NB4 (cell line): ENCODE measurements around the gene PITX1.

Experiments
- DNase-seq: peaks from one replicate; pipeline ENCODE4 v3.0.0; 2010; ENCODE audit warnings: low read depth
- H3K4me3 ChIP-seq: one replicate; pipeline ENCODE4 v1.5.1; 2011; ENCODE audit warnings: mild to moderate bottlenecking, low read depth, low read length, moderate library complexity
- CTCF ChIP-seq: IDR thresholded peaks from one replicate; pipeline ENCODE4 v1.5.1; 2012; ENCODE audit warnings: low read depth, low read length
- MAX ChIP-seq: IDR thresholded peaks from 2 replicates; pipeline ENCODE4 v1.6.1; 2011; ENCODE audit warnings: low read depth, low read length
- MYC ChIP-seq: IDR thresholded peaks from 2 replicates; pipeline ENCODE4 v1.6.1; 2011; ENCODE audit warnings: low read depth, low read length
- POLR2A ChIP-seq: IDR thresholded peaks from 2 replicates; pipeline ENCODE4 v1.6.1; 2011; ENCODE audit warnings: mild to moderate bottlenecking; ENCODE audit not compliant: insufficient read length; ENCODE audit errors: extremely low read depth

PITX1 gene

GRCh38 chr5:135069895-135070657 is 36.0 kb upstream of the PITX1 start:
- DNase-seq, result peak; percentile 28
- H3K4me3 ChIP-seq, result no peak overlapping the region
- TF ChIP-seq POLR2A, result no peak
- no peak for TF ChIP-seq MYC
- TF ChIP-seq MAX, result no peak
- TF ChIP-seq CTCF, result no peak

- TF ChIP-seq MAX (no peak), MYC (no peak)
- H3K4me3 ChIP-seq, result no peak overlapping the region
- no peak for DNase-seq
Observed at GRCh38 chr5:135069016-135069770, 35.2 kb upstream of the PITX1 start.

- no peak for DNase-seq
- H3K4me3 ChIP-seq, result no peak overlapping the region
- TF ChIP-seq CTCF (no peak), POLR2A (no peak), MYC (no peak), MAX (no peak)
Observed at GRCh38 chr5:135067587-135067986, 33.6 kb upstream of the PITX1 start.

- H3K4me3 ChIP-seq, result no peak overlapping the region
- TF ChIP-seq CTCF (no peak), MYC (no peak), POLR2A (no peak), MAX (no peak)
- DNase-seq, result no peak
Observed at GRCh38 chr5:135066781-135067180, 32.8 kb upstream of the PITX1 start.

- TF ChIP-seq MYC (no peak), POLR2A (no peak), MAX (no peak), CTCF (no peak)
- no peak overlapping the region for H3K4me3 ChIP-seq
- no peak for DNase-seq
Observed at GRCh38 chr5:135065306-135066265, 31.6 kb upstream of the PITX1 start.

- TF ChIP-seq MAX (no peak), CTCF (no peak), MYC (no peak), POLR2A (no peak)
- H3K4me3 ChIP-seq, result no peak overlapping the region
- DNase-seq, result no peak
Observed at GRCh38 chr5:135064235-135064570, 30.2 kb upstream of the PITX1 start.
